ENCODE data around the gene AUTS2.

AUTS2 gene

DNA sequence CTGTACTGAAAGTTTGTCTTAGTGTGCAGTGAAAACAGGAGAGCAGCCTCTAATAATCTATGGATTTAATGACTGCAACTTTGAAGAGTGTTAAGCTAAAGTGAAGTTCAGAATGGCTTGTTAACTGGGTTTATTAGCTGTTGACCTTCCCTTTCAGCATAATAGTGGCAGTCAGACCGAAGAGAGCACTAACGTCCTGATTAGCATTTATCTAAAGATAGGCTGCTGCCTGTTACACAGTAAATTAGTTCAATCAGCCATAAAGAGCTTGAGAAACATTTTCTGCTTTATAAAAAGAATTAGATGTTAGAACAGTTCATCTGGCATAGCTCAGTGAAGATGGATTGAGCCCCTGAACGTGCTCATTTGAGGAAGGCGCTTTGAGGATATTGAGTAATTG, 433.0 kb downstream of the AUTS2 start:
- Histone ChIP-seq H3K36me3 (no peaks in the 10 kb centered on the region), H3K4me1 (ENCODE audit: control insufficient read depth in 1 of 2, insufficient read depth in 1 of 2, low read depth in 1 of 2, low read length in 1 of 2) (no peaks in the 10 kb centered on the region), H3K27ac (no peak overlapping the region), H3K4me3 (ENCODE audit: low read depth in 1 of 2, low read length in 1 of 2) (no peak overlapping the region), H3K27me3 (no peaks in the 10 kb centered on the region), H3K9me3 (no peaks in the 10 kb centered on the region)
- TF ChIP-seq, protein P1, sequence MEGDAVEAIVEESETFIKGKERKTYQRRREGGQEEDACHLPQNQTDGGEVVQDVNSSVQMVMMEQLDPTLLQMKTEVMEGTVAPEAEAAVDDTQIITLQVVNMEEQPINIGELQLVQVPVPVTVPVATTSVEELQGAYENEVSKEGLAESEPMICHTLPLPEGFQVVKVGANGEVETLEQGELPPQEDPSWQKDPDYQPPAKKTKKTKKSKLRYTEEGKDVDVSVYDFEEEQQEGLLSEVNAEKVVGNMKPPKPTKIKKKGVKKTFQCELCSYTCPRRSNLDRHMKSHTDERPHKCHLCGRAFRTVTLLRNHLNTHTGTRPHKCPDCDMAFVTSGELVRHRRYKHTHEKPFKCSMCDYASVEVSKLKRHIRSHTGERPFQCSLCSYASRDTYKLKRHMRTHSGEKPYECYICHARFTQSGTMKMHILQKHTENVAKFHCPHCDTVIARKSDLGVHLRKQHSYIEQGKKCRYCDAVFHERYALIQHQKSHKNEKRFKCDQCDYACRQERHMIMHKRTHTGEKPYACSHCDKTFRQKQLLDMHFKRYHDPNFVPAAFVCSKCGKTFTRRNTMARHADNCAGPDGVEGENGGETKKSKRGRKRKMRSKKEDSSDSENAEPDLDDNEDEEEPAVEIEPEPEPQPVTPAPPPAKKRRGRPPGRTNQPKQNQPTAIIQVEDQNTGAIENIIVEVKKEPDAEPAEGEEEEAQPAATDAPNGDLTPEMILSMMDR (IDR thresholded peaks at IDR 0.05) = no peak

DNA sequence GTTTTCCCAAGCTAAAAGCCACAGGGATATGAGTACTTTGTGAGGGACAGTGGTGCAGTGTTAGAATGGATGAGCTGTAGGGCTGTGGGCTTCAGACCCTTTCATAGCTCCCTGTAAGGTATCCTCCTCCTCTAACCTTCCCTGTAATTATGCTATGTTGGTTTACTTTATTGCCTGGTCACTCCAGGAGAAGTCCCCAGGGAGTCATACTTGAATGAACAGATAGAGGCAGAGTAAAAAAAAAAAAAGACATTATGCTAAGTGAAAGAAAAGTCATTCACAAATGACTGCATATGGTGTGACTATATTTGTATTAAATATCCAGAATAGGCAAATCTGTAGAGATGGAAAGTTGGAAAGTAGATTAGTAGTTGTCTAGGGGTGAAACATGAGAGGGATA, 434.4 kb downstream of the AUTS2 start:
- Histone ChIP-seq H3K36me3 (no peaks in the 10 kb centered on the region), H3K4me1 (ENCODE audit: control insufficient read depth in 1 of 2, insufficient read depth in 1 of 2, low read depth in 1 of 2, low read length in 1 of 2) (no peaks in the 10 kb centered on the region), H3K4me3 (ENCODE audit: low read depth in 1 of 2, low read length in 1 of 2) (no peak overlapping the region), H3K27ac (no peak overlapping the region), H3K9me3 (no peaks in the 10 kb centered on the region), H3K27me3 (no peaks in the 10 kb centered on the region)
- TF ChIP-seq, protein P1 (IDR thresholded peaks at IDR 0.05) = no peak

- TF ChIP-seq, protein P1 (IDR thresholded peaks at IDR 0.05) = no peak
- Histone ChIP-seq H3K27me3 (no peaks in the 10 kb centered on the region), H3K4me1 (ENCODE audit: control insufficient read depth in 1 of 2, insufficient read depth in 1 of 2, low read depth in 1 of 2, low read length in 1 of 2) (no peaks in the 10 kb centered on the region), H3K4me3 (ENCODE audit: low read depth in 1 of 2, low read length in 1 of 2) (no peak overlapping the region), H3K36me3 (no peaks in the 10 kb centered on the region), H3K27ac (no peak overlapping the region), H3K9me3 (no peaks in the 10 kb centered on the region)
These were observed 435.0 kb downstream of the AUTS2 start for GRCh38 chr7:70033226-70033625.

DNA sequence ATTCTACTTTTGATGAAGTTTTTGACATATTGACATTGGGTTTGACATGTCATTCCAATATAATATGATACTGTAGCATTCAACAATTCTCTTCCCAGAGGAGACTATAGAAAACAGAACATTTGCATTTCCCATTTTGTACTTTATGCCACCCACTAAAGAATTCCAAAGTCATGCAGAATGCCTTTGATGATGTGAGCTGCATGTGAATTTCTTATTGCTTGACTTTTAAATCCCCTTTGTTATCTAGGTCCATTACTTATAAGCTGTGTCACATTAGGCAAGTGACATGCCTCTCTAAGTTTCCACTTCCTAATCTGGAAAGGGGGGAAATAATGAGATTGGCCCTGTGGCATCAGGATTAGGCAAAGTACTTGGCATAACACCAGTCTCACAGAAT, 436.7 kb downstream of the AUTS2 start:
- Histone ChIP-seq H3K27ac (no peak overlapping the region), H3K27me3 (no peaks in the 10 kb centered on the region), H3K4me3 (ENCODE audit: low read depth in 1 of 2, low read length in 1 of 2) (no peak overlapping the region), H3K36me3 (no peaks in the 10 kb centered on the region), H3K9me3 (no peaks in the 10 kb centered on the region), H3K4me1 (ENCODE audit: control insufficient read depth in 1 of 2, insufficient read depth in 1 of 2, low read depth in 1 of 2, low read length in 1 of 2) (no peaks in the 10 kb centered on the region)
- TF ChIP-seq, protein P1 (IDR thresholded peaks at IDR 0.05) = no peak

DNA sequence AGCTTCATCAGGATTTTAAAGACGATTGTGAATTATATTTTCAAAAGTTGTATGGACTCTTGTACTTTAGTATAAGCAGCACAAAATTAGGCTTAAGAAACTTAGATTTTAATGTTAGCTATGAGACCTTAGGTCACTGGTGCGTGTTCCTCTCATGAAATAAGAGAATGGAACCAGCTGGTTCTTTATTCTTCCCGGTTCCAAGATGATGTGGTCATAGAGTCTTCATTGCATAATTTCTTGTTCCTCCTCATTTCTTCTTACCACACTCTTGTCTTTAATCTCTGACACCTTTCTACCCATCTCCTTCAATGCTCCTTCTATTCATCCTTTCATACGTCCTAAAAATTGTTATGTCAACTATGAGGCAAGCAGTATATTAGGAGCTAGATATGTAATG, 437.2 kb downstream of the AUTS2 start:
- TF ChIP-seq, protein P1 (IDR thresholded peaks at IDR 0.05) = no peak
- no peaks in the 10 kb centered on the region for H3K27me3 ChIP-seq
- no peaks in the 10 kb centered on the region for H3K4me1 ChIP-seq (ENCODE audit: control insufficient read depth in 1 of 2, insufficient read depth in 1 of 2, low read depth in 1 of 2, low read length in 1 of 2)
- H3K27ac ChIP-seq = no peak overlapping the region
- H3K36me3 ChIP-seq = no peaks in the 10 kb centered on the region
- no peaks in the 10 kb centered on the region for H3K9me3 ChIP-seq
- H3K4me3 ChIP-seq (ENCODE audit: low read depth in 1 of 2, low read length in 1 of 2) = no peak overlapping the region

DNA sequence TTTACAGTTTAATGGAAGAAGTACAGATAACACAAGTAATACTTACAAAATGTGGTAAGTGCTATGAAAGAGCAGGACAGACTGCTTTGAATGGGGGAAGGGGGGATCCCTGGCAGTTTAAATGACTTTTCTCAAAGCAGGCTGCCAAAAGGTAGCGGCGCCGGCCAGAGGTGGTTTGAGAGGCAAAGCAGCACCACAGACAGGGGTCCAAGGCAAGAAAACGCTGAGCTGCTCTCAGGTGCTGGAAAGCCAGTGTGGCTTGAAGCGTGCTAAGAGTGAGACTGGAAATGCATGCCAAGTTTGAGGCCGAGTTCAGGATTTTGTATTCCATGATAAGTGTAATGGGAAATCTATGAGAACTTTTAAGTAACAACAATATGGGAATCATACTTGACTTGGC, 437.7 kb downstream of the AUTS2 start:
- TF ChIP-seq, protein P1 (IDR thresholded peaks at IDR 0.05) = no peak
- Histone ChIP-seq H3K27ac (no peak overlapping the region), H3K36me3 (no peaks in the 10 kb centered on the region), H3K27me3 (no peaks in the 10 kb centered on the region), H3K4me3 (ENCODE audit: low read depth in 1 of 2, low read length in 1 of 2) (no peak overlapping the region), H3K9me3 (no peaks in the 10 kb centered on the region), H3K4me1 (ENCODE audit: control insufficient read depth in 1 of 2, insufficient read depth in 1 of 2, low read depth in 1 of 2, low read length in 1 of 2) (no peaks in the 10 kb centered on the region)

Measured in neutrophil (primary cell).